Stimulated activated CD4-positive, alpha-beta T cell treated with anti-CD3 and anti-CD28 coated beads, Interleukin-15, amount 100 ng/mL, for 48 hours (primary cell): ENCODE results near the gene TASOR2.

Experiments used
- DNase-seq, 2 donors: peaks; one replicate each; pipeline ENCODE4 v3.0.0-alpha.2; 2020; ENCODE audit warnings: low read depth in 2 of 2

Gene TASOR2

GRCh38 chr10:5656737-5657579, 27.7 kb upstream of the TASOR2 start:
- no peak for DNase-seq

- no peak for DNase-seq
Measured at GRCh38 chr10:5658871-5659618, 25.6 kb upstream of the TASOR2 start.

GRCh38 chr10:5659702-5660528, 24.7 kb upstream of the TASOR2 start:
- DNase-seq: no peak

GRCh38 chr10:5661043-5661442, 23.6 kb upstream of the TASOR2 start:
- DNase-seq: no peak

GRCh38 chr10:5662708-5663579, 21.7 kb upstream of the TASOR2 start:
- no peak for DNase-seq

- DNase-seq: no peak
Measured at GRCh38 chr10:5663692-5664427, 20.8 kb upstream of the TASOR2 start.

- no peak for DNase-seq
Measured at GRCh38 chr10:5665373-5666007, 19.1 kb upstream of the TASOR2 start.

- peak; percentile 29 for DNase-seq
Measured at GRCh38 chr10:5666008-5666840, 18.4 kb upstream of the TASOR2 start, which contains the start of gene ASB13. TSS of gene ASB13 (minus strand) at chr10:5666595. CDS start at chr10:5666551, 44 bp downstream.

- DNase-seq: no peak
Measured at GRCh38 chr10:5666841-5667630, 17.6 kb upstream of the TASOR2 start.

- no peak for DNase-seq
Measured at GRCh38 chr10:5668429-5668828, 16.2 kb upstream of the TASOR2 start.

- DNase-seq: no peak
Measured at GRCh38 chr10:5669604-5670003, 15.0 kb upstream of the TASOR2 start.

- DNase-seq: no peak
Measured at GRCh38 chr10:5670662-5671375, 13.8 kb upstream of the TASOR2 start.

- DNase-seq: no peak
Measured at GRCh38 chr10:5678397-5679036, 6.1 kb upstream of the TASOR2 start.

GRCh38 chr10:5679037-5679435, 5.6 kb upstream of the TASOR2 start:
- DNase-seq: no peak

GRCh38 chr10:5679606-5680005, 5.0 kb upstream of the TASOR2 start:
- no peak for DNase-seq

GRCh38 chr10:5681930-5682329, 2.7 kb upstream of the TASOR2 start:
- DNase-seq: no peak

GRCh38 chr10:5683065-5683464, 1.6 kb upstream of the TASOR2 start:
- DNase-seq: no peak
